GM12878 (cell line): ENCODE data around the gene SLC26A8. TPM values are rescaled to one million over a fixed set of nuclear protein-coding genes. Genes with fewer than 3 reads are reported as not detected.

Experiments used
- BHLHE40 ChIP-seq, 2 experiments: fragments of 450-650 bp in 1 of 2; IDR thresholded peaks; 2 replicates each; pipeline ENCODE4 v1.6.1; 2011 to 2017; ENCODE audit warnings: low read depth in 2 of 2, borderline replicate concordance in 1 of 2, improper control_type of control experiment in 1 of 2, low read length in 1 of 2, mild to moderate bottlenecking in 1 of 2
- CBX5 ChIP-seq: sonication (generic); IDR thresholded peaks from 2 replicates; pipeline ENCODE4 v1.6.1; 2016; ENCODE audit warnings: low read depth, moderate library complexity, mild to moderate bottlenecking, inconsistent platforms
- E4F1 ChIP-seq: fragments of 450-650 bp; IDR thresholded peaks from 2 replicates; pipeline ENCODE4 v1.6.1; 2018; ENCODE audit warnings: borderline replicate concordance, mild to moderate bottlenecking; ENCODE audit not compliant: partially characterized antibody
- KDM1A ChIP-seq: fragments of 200-600 bp; sonication (generic); IDR thresholded peaks from 2 replicates; pipeline ENCODE4 v1.6.1; 2016; ENCODE audit warnings: borderline replicate concordance
- NBN ChIP-seq: fragments of 450-650 bp; IDR thresholded peaks from 2 replicates; pipeline ENCODE4 v1.6.1; 2016
- ZBED1 ChIP-seq: IDR thresholded peaks from 2 replicates; pipeline ENCODE4 v1.6.1; 2016; ENCODE audit warnings: borderline replicate concordance
- polyA plus RNA-seq, 11 experiments: library from polyadenylated mRNA; depleted of rRNA in 4 of 11; unstranded in 6 of 11; stranded (reverse) in 5 of 11; fragments of >200 nt; fragmentation: Nextera tagmentation in 4 of 11; fragmentation: Illumina TruSeq in 1 of 11; extraction: Ambion mirVana in 4 of 11; extraction: Trizol in 1 of 11; gene quantifications; 1 replicate in 1 of 11; 2 replicates in 10 of 11; pipeline versions ENCODE4 v1.2.1 to v1.2.3, GENCODE V29; 2011 to 2016; ENCODE audit warnings: inconsistent platforms in 2 of 11, missing spikeins in 2 of 11, low read depth in 1 of 11
- total RNA-seq, 4 experiments: library from RNA; depleted of rRNA in 3 of 4; stranded (reverse); fragments of >200 nt in 3 of 4; fragmentation: Illumina TruSeq in 1 of 4; extraction: Trizol in 1 of 4; gene quantifications; 2 replicates each; pipeline versions ENCODE4 v1.2.1 to v1.2.3, GENCODE V29; 2013 to 2021
- TF ChIP-seq, protein P1 (sequence below): fragments of 450-650 bp; IDR thresholded peaks from 2 replicates; pipeline ENCODE4 v1.6.1; 2016; ENCODE audit warnings: mild to moderate bottlenecking, moderate library complexity, borderline replicate concordance

SLC26A8 gene
- total and polyA plus RNA-seq, 10 of the 15 experiments (the other 5 are each of a cell fraction or from before 2014, with no cell fraction given) = 0.09 to 0.95 (median 0.27) TPM; not detected in 2

DNA sequence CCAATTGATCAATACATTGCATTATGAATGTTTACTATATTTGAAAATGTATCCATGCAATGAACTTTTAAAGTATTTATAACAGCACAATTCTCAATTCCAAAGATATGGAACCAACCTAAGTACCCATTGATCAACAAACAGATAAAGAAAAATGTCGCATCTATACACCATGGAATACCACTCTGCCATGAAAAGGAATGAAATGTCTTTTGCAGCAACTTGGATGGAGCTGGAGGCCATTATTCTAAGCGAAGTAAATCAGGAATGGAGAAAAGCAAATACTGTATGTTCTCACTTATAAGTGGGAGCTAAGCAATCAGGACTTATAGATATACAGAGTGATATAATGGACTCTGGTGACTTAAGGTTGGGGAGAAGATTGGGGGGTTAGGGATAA, 126.4 kb downstream of the SLC26A8 start (continued):
- TF ChIP-seq E4F1 (no peak), ZBED1 (no peak), KDM1A (no peak), CBX5 (no peak), BHLHE40 (IDR thresholded peaks at IDR 0.05; ENCODE audit: borderline replicate concordance in 1 of 2, low read depth in 2 of 2, low read length in 1 of 2) (no peak), NBN (no peak)
- TF ChIP-seq, protein P1, sequence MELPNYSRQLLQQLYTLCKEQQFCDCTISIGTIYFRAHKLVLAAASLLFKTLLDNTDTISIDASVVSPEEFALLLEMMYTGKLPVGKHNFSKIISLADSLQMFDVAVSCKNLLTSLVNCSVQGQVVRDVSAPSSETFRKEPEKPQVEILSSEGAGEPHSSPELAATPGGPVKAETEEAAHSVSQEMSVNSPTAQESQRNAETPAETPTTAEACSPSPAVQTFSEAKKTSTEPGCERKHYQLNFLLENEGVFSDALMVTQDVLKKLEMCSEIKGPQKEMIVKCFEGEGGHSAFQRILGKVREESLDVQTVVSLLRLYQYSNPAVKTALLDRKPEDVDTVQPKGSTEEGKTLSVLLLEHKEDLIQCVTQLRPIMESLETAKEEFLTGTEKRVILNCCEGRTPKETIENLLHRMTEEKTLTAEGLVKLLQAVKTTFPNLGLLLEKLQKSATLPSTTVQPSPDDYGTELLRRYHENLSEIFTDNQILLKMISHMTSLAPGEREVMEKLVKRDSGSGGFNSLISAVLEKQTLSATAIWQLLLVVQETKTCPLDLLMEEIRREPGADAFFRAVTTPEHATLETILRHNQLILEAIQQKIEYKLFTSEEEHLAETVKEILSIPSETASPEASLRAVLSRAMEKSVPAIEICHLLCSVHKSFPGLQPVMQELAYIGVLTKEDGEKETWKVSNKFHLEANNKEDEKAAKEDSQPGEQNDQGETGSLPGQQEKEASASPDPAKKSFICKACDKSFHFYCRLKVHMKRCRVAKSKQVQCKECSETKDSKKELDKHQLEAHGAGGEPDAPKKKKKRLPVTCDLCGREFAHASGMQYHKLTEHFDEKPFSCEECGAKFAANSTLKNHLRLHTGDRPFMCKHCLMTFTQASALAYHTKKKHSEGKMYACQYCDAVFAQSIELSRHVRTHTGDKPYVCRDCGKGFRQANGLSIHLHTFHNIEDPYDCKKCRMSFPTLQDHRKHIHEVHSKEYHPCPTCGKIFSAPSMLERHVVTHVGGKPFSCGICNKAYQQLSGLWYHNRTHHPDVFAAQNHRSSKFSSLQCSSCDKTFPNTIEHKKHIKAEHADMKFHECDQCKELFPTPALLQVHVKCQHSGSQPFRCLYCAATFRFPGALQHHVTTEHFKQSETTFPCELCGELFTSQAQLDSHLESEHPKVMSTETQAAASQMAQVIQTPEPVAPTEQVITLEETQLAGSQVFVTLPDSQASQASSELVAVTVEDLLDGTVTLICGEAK = no peak
